ENCODE results near the gene KANK2.
"Not testable (repeated sequence)": the region's sequence is repeated elsewhere in the genome, so short reads cannot be mapped to it uniquely, and the experiment has no call there.

The KANK2 gene

GRCh38 chr19:11172576-11172975 is 24.8 kb downstream of the KANK2 start:
- DNase-seq (ENCODE audit: low read depth, low spot score), result no peak

- DNase-seq (ENCODE audit: low read depth, low spot score), result no peak
These were observed 26.2 kb downstream of the KANK2 start for GRCh38 chr19:11171144-11171543.

DNA sequence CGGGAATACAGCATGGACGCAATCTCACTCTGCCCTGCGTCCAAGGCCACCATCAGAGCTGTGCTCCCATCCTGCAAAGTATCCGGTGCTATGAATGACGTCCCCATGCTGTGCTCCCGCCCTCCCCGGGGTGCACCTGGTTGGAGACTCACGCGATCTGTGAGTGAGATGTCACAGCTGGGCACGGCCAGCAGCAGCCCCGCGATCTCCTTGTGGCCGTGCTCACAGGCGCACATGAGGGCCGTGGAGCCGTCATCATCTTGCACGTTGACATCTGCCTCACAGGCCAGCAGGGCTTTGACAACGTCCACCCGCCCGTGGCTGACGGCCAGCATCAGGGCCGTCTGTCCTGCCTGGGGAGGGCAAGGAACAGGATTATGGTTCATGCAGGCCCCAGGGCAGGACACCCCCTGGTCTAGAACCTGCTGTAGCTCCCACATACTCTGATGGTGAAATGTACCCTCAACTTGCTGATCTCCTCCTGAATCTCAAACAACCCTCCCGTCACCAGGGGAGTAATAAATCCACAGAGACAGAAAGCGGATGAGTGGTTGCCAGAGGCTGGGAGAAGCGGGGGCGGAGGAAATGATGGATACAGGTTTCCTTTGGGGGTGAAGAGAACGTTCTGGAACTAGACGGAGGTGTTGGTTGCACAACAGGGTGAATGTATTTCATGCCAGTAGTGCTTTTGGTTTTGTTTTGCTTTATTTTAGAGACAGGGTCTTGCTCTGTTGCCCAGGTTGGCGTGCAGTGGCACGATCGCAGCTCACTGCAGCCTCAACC is 27.3 kb downstream of the KANK2 start:
- no peak for DNase-seq (ENCODE audit: low read depth, low spot score)

DNA sequence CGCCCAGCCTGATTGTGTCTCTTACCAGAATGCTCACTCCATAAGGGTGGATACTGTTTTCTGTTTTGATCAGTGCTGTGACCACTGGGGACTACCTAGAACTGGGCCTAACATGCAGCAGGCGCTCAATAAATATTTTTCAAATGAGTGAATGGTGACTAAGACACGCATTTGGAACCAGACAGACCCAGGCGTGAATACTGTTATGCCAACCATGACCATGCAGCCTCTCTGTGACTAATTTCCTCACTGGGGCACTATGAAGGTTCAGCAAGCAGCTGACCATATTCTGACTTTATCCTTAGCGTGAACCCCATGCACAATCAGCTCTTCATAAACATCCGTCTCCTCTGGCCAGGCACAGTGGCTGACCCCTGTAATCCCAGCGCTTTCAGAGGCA is 28.8 kb downstream of the KANK2 start:
- no peak for DNase-seq (ENCODE audit: low read depth, low spot score)

- no peak for DNase-seq (ENCODE audit: low read depth, low spot score)
These were observed 30.8 kb downstream of the KANK2 start for GRCh38 chr19:11166281-11167142.

- DNase-seq (ENCODE audit: low read depth, low spot score), result no peak
These were observed 31.8 kb downstream of the KANK2 start for GRCh38 chr19:11165486-11166030.

- DNase-seq (ENCODE audit: low read depth, low spot score), result no peak
These were observed 32.4 kb downstream of the KANK2 start for GRCh38 chr19:11164879-11165406.

DNA sequence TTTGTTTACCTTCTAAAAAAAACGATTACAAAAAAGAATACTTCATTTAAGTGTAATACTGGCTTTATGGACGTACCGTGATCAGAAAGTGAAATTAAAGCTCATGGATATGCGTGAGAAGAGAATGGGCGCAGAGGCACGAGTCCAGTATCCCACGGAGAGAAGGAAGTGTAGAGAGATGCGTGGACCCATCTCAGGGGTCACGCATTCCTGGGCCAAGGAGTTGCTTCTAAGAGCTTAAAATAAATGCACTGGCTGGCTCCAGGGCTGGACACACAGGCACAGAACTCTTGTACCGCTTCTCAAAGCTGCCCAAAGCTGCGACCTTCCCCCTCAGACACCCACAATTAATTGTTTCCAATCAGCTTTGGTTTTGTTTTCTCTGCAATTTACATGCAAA is 33.0 kb downstream of the KANK2 start:
- DNase-seq (ENCODE audit: low read depth, low spot score), result no peak

DNA sequence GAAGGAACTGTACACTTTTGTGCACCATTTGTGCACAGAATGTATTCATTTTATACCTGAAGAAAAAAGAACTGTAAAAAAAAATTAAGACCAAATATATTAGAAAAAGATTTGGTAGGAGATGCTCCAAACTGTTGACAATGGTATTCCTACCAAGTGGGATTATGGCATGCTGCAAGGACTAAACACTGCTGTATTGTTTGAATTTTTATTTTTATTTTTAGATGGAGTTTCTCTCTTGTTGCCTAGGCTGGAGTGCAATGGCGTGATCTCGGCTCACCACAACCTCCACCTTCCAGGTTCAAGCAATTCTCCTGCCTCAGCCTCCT is 36.9 kb downstream of the KANK2 start:
- DNase-seq (ENCODE audit: low read depth, low spot score), result not testable (repeated sequence)

GRCh38 chr19:11159598-11160439 is 37.5 kb downstream of the KANK2 start:
- no peak for DNase-seq (ENCODE audit: low read depth, low spot score)

DNA sequence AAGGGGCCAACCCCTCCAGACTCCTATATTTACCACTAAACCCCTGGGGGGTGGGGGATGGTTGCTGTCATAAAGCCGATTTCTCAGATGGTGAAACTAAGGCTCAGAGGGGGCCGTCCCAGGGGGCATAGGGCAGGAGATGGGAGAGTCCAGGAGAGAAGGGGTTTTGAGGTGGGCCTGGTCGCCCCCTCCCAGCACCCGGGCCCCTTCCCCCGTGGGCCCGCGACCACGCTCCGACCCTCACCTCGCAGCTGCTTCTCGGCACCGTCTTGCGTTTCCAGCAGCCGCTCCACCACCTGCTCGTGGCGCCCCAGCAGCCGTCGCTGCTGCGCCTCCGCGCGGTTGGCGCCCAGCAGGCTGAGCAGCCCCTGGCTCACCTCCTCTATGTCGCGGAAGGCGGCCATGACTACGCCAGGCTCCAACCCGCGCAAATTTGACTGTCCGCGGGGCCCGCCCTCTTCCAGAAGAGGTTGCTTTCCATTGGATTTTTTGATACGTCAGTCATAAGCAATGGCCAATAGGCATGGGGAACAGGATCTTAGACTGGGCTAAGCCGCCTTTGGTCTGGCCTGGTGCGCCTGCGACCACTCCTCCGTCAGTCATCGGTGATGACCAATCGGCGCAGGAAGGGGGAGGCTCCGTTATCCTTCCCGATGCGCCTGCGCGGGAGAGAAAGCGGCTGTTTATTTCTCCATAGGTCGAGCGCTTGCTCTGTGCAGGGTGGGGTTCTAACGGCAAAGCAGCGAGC is 41.8 kb downstream of the KANK2 start, which contains the start of gene SPC24:
TSS of gene SPC24 (minus strand) at position 410 of the 748 bp plus-strand sequence. CDS start at position 404, 6 bp downstream.
- peak; percentile 79 for DNase-seq (ENCODE audit: low read depth, low spot score)

DNA sequence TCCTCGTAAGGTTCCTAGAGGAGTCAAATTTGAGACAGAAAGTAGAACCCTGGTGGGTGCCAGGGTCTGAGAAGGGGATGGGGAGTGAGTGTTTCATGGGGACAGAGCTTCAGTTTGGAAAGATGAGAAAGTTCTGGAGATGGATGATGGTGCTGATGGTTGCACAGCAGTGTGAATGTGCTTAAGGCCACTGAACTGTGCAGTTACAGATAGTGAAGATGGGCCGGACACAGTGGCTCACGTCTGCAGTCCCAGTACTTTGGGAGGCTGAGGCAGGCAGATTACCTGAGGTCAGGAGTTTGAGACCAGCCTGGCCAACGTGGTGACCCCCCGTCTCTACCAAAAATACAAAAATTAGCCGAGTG is 42.7 kb downstream of the KANK2 start:
- DNase-seq (ENCODE audit: low read depth, low spot score), result no peak

DNA sequence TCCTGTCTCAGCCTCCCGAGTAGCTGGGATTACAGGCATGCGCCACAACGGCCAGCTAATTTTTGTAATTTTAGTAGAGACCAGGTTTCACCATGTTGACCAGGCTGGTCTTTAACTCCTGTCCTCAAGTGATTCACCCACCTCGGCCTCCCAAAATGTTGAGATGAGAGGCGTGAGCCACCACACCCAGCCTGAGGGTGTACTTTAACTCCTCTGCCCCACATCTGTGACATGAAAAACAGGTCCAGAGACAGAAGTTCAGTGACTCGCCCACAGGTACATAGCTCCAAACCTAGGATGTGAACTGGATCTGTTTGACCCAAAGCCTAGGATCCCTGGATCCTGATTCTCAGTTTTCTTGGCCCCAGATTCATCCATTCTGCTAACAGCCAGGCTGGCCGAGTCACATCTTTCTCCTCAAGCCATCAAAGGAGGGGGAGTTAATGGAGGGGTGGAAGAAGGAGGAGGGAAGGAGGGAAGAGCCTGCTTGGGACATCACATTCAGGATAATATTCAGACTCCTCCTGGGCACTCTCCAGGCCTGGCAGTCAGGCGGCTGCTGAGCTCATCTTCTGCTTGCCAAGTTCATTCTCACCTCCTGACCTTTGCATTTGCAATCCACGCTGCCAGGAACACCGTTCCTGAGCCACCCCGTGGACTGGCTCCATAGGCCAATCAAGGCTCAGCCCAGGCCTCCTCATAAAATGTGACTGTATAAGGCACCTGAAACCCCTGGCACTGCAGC is 44.9 kb downstream of the KANK2 start:
- DNase-seq (ENCODE audit: low read depth, low spot score), result no peak

DNA sequence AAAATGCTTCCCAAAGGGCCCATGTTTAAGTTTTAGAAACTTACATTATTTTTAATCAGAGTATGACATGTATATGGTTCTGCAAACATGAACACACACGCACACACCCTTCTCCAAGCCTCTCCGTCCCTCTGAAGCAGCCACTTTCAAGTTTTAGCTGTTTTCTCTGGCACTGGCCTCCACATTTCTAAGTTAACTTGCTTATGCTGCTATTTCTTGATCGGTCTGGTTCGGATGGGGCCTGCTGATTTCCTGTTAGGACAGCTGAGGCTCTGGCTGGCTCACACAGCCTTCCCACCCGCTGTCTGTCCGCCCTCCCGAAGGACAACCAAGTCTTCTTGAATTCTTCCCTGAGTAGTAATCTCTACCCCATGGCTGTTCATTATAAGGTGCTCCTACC is 46.2 kb downstream of the KANK2 start:
- no peak for DNase-seq (ENCODE audit: low read depth, low spot score)

GRCh38 chr19:11148001-11148400 is 49.3 kb downstream of the KANK2 start:
- no peak for DNase-seq (ENCODE audit: low read depth, low spot score)

DNA sequence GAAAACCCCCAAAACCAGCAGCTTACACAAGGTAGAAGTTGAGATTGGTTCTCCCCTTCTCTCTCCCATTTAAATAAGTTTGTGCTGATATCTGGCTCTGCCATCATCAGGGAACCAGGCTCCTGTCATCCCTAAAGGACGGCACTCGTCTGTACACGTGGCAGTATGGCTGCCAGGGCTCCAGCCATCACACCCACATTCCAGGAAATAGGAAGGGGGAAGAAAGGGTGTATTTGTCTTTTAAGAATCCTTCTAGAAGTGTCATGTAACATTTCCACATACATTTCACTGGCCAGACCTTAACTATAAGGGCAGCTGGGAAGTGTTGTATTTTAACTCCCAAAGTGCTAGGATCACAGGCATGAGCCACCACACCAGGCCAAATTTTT is 51.8 kb downstream of the KANK2 start:
- no peak for DNase-seq (ENCODE audit: low read depth, low spot score)

GRCh38 chr19:11142528-11143171 is 54.7 kb downstream of the KANK2 start:
- DNase-seq (ENCODE audit: low read depth, low spot score), result no peak

GRCh38 chr19:11141937-11142527 is 55.3 kb downstream of the KANK2 start:
- no peak for DNase-seq (ENCODE audit: low read depth, low spot score)

GRCh38 chr19:11140896-11141295 is 56.4 kb downstream of the KANK2 start:
- DNase-seq (ENCODE audit: low read depth, low spot score), result no peak

All from activated naive CD8-positive, alpha-beta T cell treated with anti-CD3 and anti-CD28 coated beads, Interleukin-2, amount 50 U/mL, for 16 hours (primary cell).